HepG2 (cell line): ENCODE measurements around the gene GGNBP2. TPM values are rescaled to one million over a fixed set of nuclear protein-coding genes. Genes with fewer than 3 reads are reported as not detected.

Experiments
- ATAC-seq: fragments of 200-7000 bp; cut with Tn5 transposase; 3 replicates; pipeline ENCODE4 v1.9.1; 2020; ENCODE audit warnings: mild to moderate bottlenecking, moderate library complexity
- BruUV-seq: library from RNA; stranded (reverse); fragments of 400-500 nt; replicated peaks from 2 replicates; lab custom pipeline; 2021; lab: Mats Ljungman, UMichigan
- CTCF ChIA-PET: fragments of 300-600 bp; formaldehyde crosslinking; extraction: SDS; loops from one replicate; lab custom pipeline; 2021; ENCODE audit warnings: low total read pairs, inconsistent platforms, low intra/inter-chr PET ratio; lab: Yijun Ruan, JAX
- POLR2A ChIA-PET: fragments of 350-600 bp; sonication (Branson Sonifier 250); formaldehyde crosslinking; loops from one replicate; lab custom pipeline; 2020; ENCODE audit warnings: antibody characterized with exemption, inconsistent platforms; lab: Yijun Ruan, JAX
- DNase-seq: peaks from one replicate; pipeline ENCODE4 v3.0.0-alpha.2; 2015; ENCODE audit warnings: low spot score
- FAIRE-seq: peaks from 3 replicates; lab custom pipeline; 2011; peaks lifted over from hg19 to GRCh38; lab: Jason Lieb, UNC
- H2AFZ ChIP-seq: one replicate; pipeline ENCODE4 v1.6.1; 2011; ENCODE audit warnings: low read length, inconsistent platforms
- H3K27ac ChIP-seq: fragments of 300-600 bp; 3 replicates; pipeline ENCODE4 v1.8.0; 2011; ENCODE audit warnings: mixed run types, mild to moderate bottlenecking, mixed read lengths, low read length, inconsistent platforms; ENCODE audit not compliant: insufficient read depth; ENCODE audit errors: extremely low read length
- H3K27me3 ChIP-seq, 2 experiments: fragments of 200-600 bp in 1 of 2; 2 replicates in 1 of 2; 3 replicates in 1 of 2; pipeline versions ENCODE4 v1.6.0 to v1.8.0; 2011; ENCODE audit warnings: low read length in 2 of 2, mild to moderate bottlenecking in 2 of 2, moderate library complexity in 2 of 2, inconsistent platforms in 1 of 2; ENCODE audit not compliant: insufficient read depth in 2 of 2, control insufficient read depth in 1 of 2
- H3K36me3 ChIP-seq, 2 experiments: fragments of 200-600 bp in 1 of 2; replicated peaks in 1 of 2; 2 replicates in 1 of 2; 3 replicates in 1 of 2; pipeline versions ENCODE4 v1.5.1 to v1.8.0; 2011; ENCODE audit warnings: low read length in 2 of 2, inconsistent platforms in 1 of 2; ENCODE audit not compliant: insufficient read depth in 2 of 2, control insufficient read depth in 1 of 2
- H3K4me1 ChIP-seq: 2 replicates; pipeline ENCODE4 v1.5.1; 2012; ENCODE audit warnings: low read length, inconsistent platforms; ENCODE audit not compliant: insufficient read depth
- H3K4me2 ChIP-seq: 2 replicates; pipeline ENCODE4 v1.6.0; 2011; ENCODE audit warnings: low read depth, low read length, inconsistent platforms
- H3K4me3 ChIP-seq, 3 experiments: fragments of 200-600 bp in 1 of 3; sonication (generic), shearing (Covaris generic) in 1 of 3; replicated peaks in 1 of 3; 2 replicates each; pipeline ENCODE4 v1.5.1; 2011 to 2016; ENCODE audit warnings: low read length in 3 of 3, inconsistent platforms in 2 of 3, low read depth in 2 of 3, mild to moderate bottlenecking in 2 of 3, control low read depth in 1 of 3, mixed read lengths in 1 of 3; ENCODE audit not compliant: insufficient read depth in 1 of 3
- H3K79me2 ChIP-seq: one replicate; pipeline ENCODE4 v1.6.1; 2011; ENCODE audit warnings: low read length, inconsistent platforms; ENCODE audit not compliant: insufficient read depth
- H3K9ac ChIP-seq: 2 replicates; pipeline ENCODE4 v1.6.0; 2011; ENCODE audit warnings: mild to moderate bottlenecking, low read depth, low read length, inconsistent platforms; ENCODE audit not compliant: insufficient read depth
- H3K9me3 ChIP-seq: 2 replicates; pipeline ENCODE4 v1.5.1; 2012; ENCODE audit warnings: mild to moderate bottlenecking, low read length
- H4K20me1 ChIP-seq: 2 replicates; pipeline ENCODE4 v1.6.0; 2011; ENCODE audit warnings: inconsistent platforms, mild to moderate bottlenecking, low read length, moderate library complexity; ENCODE audit not compliant: insufficient read depth
- ARID4A ChIP-seq: sonication (generic); formaldehyde crosslinking; IDR thresholded peaks from 2 replicates; pipeline ENCODE4 v1.5.0; 2020; ENCODE audit warnings: mild to moderate bottlenecking, missing genetic modification reagents, borderline replicate concordance
- CEBPB ChIP-seq: IDR thresholded peaks from 2 replicates; pipeline ENCODE4 v1.6.1; 2011; ENCODE audit warnings: low read depth, low read length, improper control_type of control experiment, borderline replicate concordance
- CSRNP1 ChIP-seq: sonication (generic); formaldehyde crosslinking; IDR thresholded peaks from 2 replicates; pipeline ENCODE4 v1.8.1; 2023; ENCODE audit warnings: mild to moderate bottlenecking, missing genetic modification reagents
- JUN ChIP-seq: sonication (generic); formaldehyde crosslinking; IDR thresholded peaks from 2 replicates; pipeline ENCODE4 v1.4.0; 2020; ENCODE audit warnings: mild to moderate bottlenecking, missing genetic modification reagents
- MLXIP ChIP-seq: sonication (generic); formaldehyde crosslinking; IDR thresholded peaks from 2 replicates; pipeline ENCODE4 v1.9.0; 2021; ENCODE audit warnings: missing genetic modification reagents, borderline replicate concordance
- SP2 ChIP-seq: sonication (generic); formaldehyde crosslinking; IDR thresholded peaks from 2 replicates; pipeline ENCODE4 v1.5.1; 2020; ENCODE audit warnings: mild to moderate bottlenecking, missing genetic modification reagents
- ZBTB2 ChIP-seq: sonication (generic); formaldehyde crosslinking; IDR thresholded peaks from 2 replicates; pipeline ENCODE4 v1.8.0; 2022; ENCODE audit warnings: low read depth, missing genetic modification reagents
- ZNF234 ChIP-seq: sonication (generic); formaldehyde crosslinking; conservative IDR thresholded peaks from 2 replicates; pipeline ENCODE4 v1.5.1; 2020; ENCODE audit warnings: mild to moderate bottlenecking, missing genetic modification reagents
- ZNF235 ChIP-seq: sonication (generic); formaldehyde crosslinking; IDR thresholded peaks from 2 replicates; pipeline ENCODE4 v1.8.1; 2023; ENCODE audit warnings: mild to moderate bottlenecking, missing genetic modification reagents, borderline replicate concordance
- ZNF574 ChIP-seq: sonication (generic); formaldehyde crosslinking; IDR thresholded peaks from 2 replicates; pipeline ENCODE4 v1.4.0; 2020; ENCODE audit warnings: missing genetic modification reagents
- ZNF777 ChIP-seq: sonication (generic); formaldehyde crosslinking; IDR thresholded peaks from 2 replicates; pipeline ENCODE4 v1.4.0; 2020; ENCODE audit warnings: missing genetic modification reagents
- WGBS: methylation state at CpG from one replicate; pipeline ENCODE4 v1.1.6; 2017; ENCODE audit warnings: low lambda C conversion rate; 5-methylcytosine and 5-hydroxymethylcytosine counted together
- in situ Hi-C: cut with HindIII; loops from 2 replicates; pipeline ENCODE4 v1.10.0; 2017; ENCODE audit warnings: low pct_unique_long_range_greater_than_20kb; ENCODE audit not compliant: extremely low pct_ligation_motif_present
- intact Hi-C: fragments of 100-400 bp; cut with micrococcal nuclease; formaldehyde crosslinking; loops from one replicate; pipeline ENCODE4 v1.10.0; 2022; ENCODE audit not compliant: unreplicated experiment
- polyA plus RNA-seq, 8 experiments: library from polyadenylated mRNA; depleted of rRNA in 3 of 8; stranded (reverse) in 7 of 8; unstranded in 1 of 8; fragments of >200 nt; fragmentation: Illumina TruSeq in 4 of 8; extraction: Trizol in 4 of 8; gene quantifications; 2 replicates each; pipeline versions ENCODE4 v1.2.1 to v1.2.3, GENCODE V29; 2011 to 2016; ENCODE audit warnings: low read depth in 4 of 8, missing spikeins in 1 of 8, mixed read lengths in 1 of 8; ENCODE audit not compliant: insufficient read depth in 1 of 8
- total RNA-seq, 5 experiments: library from RNA; depleted of rRNA; stranded (reverse); fragments of >200 nt; fragmentation: Illumina TruSeq; extraction: Trizol; gene quantifications; 2 replicates each; pipeline ENCODE4 v1.2.3, GENCODE V29; 2016; ENCODE audit warnings: low read depth in 1 of 5

Gene GGNBP2
- total and polyA plus RNA-seq, 2 of the 13 experiments (the other 11 are each of a cell fraction or from before 2014, with no cell fraction given): 53.3 to 84.2 TPM

- no peaks in the 10 kb centered on the region; the same call in 1 of the 2 replicates for H4K20me1 ChIP-seq
- no peak overlapping the region for H3K4me2 ChIP-seq
- no peak overlapping the region for H3K9ac ChIP-seq
- no peaks in the 10 kb centered on the region for H3K27me3 ChIP-seq
- POLR2A ChIA-PET: no interaction called here
- in situ Hi-C loops: no loop called here
- no peaks in the 10 kb centered on the region for H3K4me1 ChIP-seq
- no peak for DNase-seq
- WGBS: 94% methylated on average over 4 of the region's 4 CpGs
- intact Hi-C loops: no loop called here
- CTCF ChIA-PET: no interaction called here
- no TSS peak for BruUV-seq
- no peak for FAIRE-seq
- H3K36me3 ChIP-seq: peaks cover 13 to 50% of the 10 kb centered on the region in 2 experiments
- ATAC-seq: no peak
- H3K27ac ChIP-seq: no peak overlapping the region
- H2AFZ ChIP-seq: no peak overlapping the region
- H3K79me2 ChIP-seq: no peaks in the 10 kb centered on the region
- H3K4me3 ChIP-seq: no peak overlapping the region
- no peaks in the 10 kb centered on the region for H3K9me3 ChIP-seq
- TF ChIP-seq ZBTB2 (CRISPR knock-in tag) (no peak), CSRNP1 (CRISPR knock-in tag) (no peak), ZNF235 (CRISPR knock-in tag) (no peak), MLXIP (CRISPR knock-in tag) (no peak), ZNF777 (CRISPR knock-in tag) (no peak), ZNF234 (CRISPR knock-in tag) (no peak), SP2 (no peak), ZNF574 (CRISPR knock-in tag) (no peak), ARID4A (no peak), CEBPB (no peak), JUN (no peak)
Observed at GRCh38 chr17:36515837-36516236, 28.9 kb upstream of the GGNBP2 start.
